OCI-LY7 (cell line): Measurements from ENCODE around the gene IQGAP2.

Experiments used
- CTCF ChIP-seq: fragments of 200-600 bp; sonication (generic); conservative IDR thresholded peaks from 2 replicates; pipeline ENCODE4 v1.5.1; 2014; ENCODE audit warnings: mild to moderate bottlenecking, antibody characterized with exemption, low read length, moderate library complexity, mixed read lengths
- EZH2phosphoT487 ChIP-seq: fragments of 200-600 bp; sonication (generic); IDR thresholded peaks from 2 replicates; pipeline ENCODE4 v1.6.1; 2018; ENCODE audit warnings: low read depth, borderline replicate concordance, mild to moderate bottlenecking, mixed run types, antibody characterized with exemption, low read length, moderate library complexity, mixed read lengths

- TF ChIP-seq EZH2phosphoT487 (no peak), CTCF (no peak)
Observed at GRCh38 chr5:76729373-76730290, 326.5 kb downstream of the IQGAP2 start.
